Measurements from ENCODE around the gene ANKUB1.

ANKUB1 gene

DNA sequence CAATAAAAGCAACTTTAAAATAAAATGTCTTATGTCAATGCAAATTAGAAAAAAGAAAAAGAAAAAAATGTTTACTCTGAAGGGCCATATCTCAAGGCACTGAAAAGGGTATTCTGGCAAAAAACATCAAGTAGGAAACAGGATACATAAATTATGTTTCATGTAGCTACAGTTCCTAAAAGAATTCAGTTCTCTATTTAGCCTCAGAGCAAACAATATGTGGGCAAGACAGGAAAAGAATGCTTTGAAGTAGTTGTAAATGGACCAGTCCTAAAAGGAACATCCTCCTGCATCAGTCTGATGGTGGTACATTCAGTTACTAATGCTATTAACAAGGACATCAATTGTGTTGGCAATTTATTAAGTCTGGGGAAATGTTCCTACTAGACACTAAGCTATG lies 48.2 kb downstream of the ANKUB1 start:
- TF ChIP-seq, protein P1, sequence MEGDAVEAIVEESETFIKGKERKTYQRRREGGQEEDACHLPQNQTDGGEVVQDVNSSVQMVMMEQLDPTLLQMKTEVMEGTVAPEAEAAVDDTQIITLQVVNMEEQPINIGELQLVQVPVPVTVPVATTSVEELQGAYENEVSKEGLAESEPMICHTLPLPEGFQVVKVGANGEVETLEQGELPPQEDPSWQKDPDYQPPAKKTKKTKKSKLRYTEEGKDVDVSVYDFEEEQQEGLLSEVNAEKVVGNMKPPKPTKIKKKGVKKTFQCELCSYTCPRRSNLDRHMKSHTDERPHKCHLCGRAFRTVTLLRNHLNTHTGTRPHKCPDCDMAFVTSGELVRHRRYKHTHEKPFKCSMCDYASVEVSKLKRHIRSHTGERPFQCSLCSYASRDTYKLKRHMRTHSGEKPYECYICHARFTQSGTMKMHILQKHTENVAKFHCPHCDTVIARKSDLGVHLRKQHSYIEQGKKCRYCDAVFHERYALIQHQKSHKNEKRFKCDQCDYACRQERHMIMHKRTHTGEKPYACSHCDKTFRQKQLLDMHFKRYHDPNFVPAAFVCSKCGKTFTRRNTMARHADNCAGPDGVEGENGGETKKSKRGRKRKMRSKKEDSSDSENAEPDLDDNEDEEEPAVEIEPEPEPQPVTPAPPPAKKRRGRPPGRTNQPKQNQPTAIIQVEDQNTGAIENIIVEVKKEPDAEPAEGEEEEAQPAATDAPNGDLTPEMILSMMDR (IDR thresholded peaks at IDR 0.05; ENCODE audit: low read depth, low read length) = no peak

DNA sequence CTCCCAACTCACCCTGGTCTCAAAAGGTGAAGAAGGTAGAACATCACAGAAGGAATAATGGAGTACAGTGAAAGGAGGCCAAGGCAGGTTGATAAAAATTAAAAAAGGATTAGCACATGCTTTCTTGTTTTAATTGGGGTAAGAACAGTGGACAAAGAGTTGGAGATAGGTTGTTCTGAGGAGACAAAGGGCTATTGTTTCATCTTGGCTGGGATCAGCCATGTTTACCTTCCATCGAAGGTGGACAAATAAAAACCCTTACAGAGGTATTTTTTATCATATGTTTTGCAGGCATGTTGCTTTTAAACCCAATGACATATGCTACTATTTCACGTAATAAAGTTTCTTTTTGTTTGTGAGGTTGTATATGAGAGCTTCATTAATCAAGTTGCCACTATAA lies 53.0 kb downstream of the ANKUB1 start:
- TF ChIP-seq, protein P1 (IDR thresholded peaks at IDR 0.05; ENCODE audit: low read depth, low read length) = no peak
- DNase-seq (ENCODE audit: extremely low read depth, low read depth) = no peak

More for the DNA sequence above, 48.2 kb downstream of the ANKUB1 start:
- no peak for DNase-seq (ENCODE audit: extremely low read depth, low read depth)

DNA sequence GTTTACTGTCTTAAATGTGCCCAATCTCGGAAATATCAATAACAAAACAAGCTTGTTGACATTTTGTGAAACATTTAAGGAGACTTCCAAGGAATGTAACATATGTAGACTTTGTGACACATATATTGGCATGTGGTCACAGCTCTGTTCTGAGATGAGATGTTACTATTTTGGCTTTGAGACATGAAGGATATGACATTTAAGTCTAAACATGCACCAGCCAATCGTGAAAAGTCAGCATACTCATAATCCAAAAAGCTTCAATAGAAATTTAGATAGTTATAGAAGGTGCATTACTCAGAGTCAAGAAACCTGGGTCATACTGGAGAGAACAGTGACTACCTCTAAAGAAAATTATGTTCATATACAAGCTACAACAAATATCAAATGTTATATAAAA lies 53.5 kb downstream of the ANKUB1 start:
- TF ChIP-seq, protein P1 (IDR thresholded peaks at IDR 0.05; ENCODE audit: low read depth, low read length) = no peak

DNA sequence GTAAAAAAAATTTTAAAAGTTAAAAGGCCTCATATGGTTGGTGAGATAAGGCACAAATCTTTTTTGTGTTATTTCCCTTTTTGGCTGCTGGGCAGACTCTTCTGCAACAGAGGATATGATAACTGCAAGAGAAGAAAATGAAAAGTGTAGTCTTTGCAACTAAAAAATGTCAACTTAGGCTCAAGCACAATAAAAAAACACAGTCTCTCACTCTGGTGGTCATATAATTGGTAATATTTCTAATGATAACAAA lies 55.5 kb downstream of the ANKUB1 start:
- no peak for DNase-seq (ENCODE audit: extremely low read depth, low read depth)
- TF ChIP-seq, protein P1 (IDR thresholded peaks at IDR 0.05; ENCODE audit: low read depth, low read length) = no peak

More for the DNA sequence above, 53.5 kb downstream of the ANKUB1 start:
- no peak for DNase-seq (ENCODE audit: extremely low read depth, low read depth)

DNA sequence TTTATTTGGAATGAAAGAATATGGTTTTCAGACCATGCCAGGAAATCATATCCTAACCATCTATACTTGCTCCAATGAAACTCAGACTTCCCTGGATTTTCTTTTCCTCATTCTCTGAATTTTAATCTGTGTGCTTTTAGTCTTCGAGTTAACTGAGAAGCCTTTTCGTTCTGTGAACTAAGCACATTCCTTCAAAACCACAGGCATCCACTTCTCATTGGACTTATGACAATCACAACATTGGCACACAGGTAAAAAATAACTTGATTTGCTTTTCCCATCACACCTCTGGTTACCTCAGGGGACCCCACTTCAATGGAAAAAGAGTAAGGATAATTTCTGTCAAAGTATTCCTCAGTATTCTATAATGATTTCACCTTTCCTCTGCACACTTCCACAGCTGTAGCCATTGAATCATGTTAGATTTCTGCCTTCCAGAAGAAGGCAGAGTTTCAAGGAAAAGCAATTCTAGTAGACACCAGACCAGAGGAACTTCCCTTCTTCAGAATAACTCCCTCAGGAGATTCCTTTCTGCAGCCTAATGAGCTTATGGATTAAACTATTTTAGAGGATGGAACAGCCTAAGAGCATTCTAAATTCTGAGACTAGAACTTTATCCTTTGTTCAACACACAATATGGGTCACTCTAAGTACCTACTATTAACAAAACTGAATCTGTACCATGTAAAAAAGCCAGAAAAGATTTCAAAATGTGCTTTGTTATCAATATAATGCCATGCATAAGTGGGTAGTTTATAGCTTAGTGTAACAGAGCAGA lies 56.0 kb downstream of the ANKUB1 start:
- TF ChIP-seq, protein P1 (IDR thresholded peaks at IDR 0.05; ENCODE audit: low read depth, low read length) = no peak
- DNase-seq (ENCODE audit: extremely low read depth, low read depth) = no peak

DNA sequence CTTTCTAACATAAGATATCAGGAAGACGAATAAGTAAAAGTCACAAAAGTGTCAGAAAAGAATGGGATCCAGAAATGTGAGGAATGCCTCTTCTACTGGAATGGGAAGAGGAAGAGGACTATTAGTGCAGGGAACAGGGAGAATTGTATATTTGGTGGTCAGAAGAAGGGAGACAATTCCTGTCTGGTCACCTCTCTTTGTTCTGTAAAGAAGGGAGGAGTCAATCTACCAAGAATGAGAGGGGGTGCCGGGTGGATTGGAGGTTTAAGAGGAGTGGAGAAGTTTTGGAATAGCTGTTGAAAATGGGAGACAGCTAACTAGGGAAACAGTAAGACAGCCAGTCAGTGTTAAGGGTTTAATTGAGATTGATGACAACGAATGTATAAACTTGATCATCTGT lies 60.1 kb downstream of the ANKUB1 start:
- no peak for DNase-seq (ENCODE audit: extremely low read depth, low read depth)
- TF ChIP-seq, protein P1 (IDR thresholded peaks at IDR 0.05; ENCODE audit: low read depth, low read length) = no peak

DNA sequence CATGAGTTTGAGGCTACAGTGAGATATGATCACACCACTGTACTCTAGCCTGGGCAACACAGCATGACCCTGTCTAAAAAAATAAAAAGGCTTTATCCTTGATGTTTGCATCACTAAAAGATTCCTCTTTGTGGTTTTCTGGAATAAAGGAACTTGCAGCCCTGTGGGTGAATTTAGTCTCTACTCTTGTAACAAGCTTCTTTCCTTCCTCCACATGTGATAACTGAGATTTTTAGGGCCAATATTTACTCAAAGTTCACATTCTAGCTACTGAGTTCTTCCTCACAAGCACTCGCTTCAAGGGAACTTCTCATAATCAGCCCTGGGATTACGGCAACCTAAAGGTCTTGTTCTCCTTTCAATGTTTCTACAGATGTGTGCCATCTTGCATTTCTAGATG lies 64.7 kb downstream of the ANKUB1 start:
- no peak for DNase-seq (ENCODE audit: extremely low read depth, low read depth)
- TF ChIP-seq, protein P1 (IDR thresholded peaks at IDR 0.05; ENCODE audit: low read depth, low read length) = no peak
